ENCODE measurements around the gene CACNG3.
"Not testable (repeated sequence)": the region's sequence is repeated elsewhere in the genome, so short reads cannot be mapped to it uniquely, and the experiment has no call there.

CACNG3 gene

DNA sequence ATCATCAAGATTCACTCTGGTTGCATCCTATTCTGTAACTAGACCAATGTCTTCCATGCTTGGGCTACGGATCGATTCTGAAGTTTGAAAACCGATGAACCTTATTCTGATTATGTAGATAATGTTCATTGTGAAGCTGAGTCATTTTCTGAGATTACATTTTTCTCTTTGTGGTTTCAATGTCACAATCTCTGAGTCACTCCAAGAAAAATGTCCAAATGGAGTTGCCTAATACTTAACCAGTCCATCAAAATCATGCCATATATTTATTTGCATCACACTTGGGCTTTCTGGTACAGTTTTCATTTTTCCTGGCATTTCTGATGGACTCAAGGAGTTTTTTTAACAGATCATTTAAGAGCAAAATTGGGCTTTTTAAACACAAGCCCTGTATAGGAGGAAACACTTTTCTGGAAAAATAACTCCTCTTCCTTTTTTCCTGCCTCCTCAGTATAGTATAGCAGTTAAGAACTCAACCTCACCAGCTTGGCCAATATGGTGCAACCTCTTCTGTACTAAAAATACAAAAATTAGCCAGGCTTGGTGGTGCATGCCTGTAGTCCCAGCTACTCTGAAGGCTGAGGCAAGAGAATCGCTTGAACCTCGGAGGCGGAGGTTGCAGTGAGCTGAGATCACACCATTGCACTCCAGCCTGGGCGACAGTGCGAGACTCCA, 17.5 kb downstream of the CACNG3 start:
- in situ Hi-C loops (cut with MboI; ENCODE audit: low sequenced_read_pairs): loop anchor here (25.0 kb wide), 1 partner anchor 536 kb away; no protein-coding TSS in a partner anchor

DNA sequence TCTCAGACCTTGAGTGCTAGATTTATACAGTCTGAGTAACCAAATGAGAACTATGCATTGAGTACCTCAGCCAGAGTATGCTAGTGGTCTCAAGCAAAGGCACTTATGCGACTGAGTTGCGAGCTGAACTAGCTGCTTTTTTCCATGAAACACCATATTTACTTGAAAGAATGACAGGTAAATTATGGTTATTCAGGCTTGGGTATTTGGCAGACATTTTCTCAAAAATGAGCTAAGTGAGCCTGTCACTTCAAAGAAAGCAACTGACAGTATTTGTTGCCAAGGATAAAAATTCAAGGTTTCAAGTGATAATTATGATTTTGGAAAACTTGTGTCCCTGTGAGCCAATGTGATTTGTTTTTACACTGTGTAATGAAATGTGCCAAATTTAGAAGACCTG, 19.3 kb downstream of the CACNG3 start:
- in situ Hi-C loops (cut with MboI; ENCODE audit: low sequenced_read_pairs): no loop called here

DNA sequence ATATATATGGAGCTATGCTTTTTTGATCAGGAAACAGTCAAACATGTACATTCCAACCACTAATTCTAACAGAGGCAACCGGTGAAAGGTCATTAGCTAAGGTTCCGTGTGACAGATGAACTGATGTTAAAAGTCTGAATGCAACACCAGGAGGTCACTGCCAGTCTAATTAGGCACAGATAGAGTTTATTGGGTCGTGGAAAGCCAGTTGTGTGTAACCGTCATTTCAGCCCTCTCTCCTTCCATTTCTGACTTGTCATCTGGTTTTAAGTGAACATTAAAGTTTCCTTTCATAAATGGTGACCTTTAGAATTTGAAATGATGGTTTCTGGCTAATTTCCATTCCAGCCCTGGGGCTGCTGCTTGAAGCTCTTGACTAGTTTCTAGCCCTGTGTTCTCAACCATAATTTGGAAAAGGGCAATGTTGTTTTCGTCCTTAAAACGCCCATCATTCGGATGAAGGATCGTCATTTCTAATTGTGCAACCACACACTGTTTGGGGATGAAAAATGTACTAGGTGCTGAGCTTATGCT, 23.9 kb downstream of the CACNG3 start:
- in situ Hi-C loops (cut with MboI; ENCODE audit: low sequenced_read_pairs): no loop called here

DNA sequence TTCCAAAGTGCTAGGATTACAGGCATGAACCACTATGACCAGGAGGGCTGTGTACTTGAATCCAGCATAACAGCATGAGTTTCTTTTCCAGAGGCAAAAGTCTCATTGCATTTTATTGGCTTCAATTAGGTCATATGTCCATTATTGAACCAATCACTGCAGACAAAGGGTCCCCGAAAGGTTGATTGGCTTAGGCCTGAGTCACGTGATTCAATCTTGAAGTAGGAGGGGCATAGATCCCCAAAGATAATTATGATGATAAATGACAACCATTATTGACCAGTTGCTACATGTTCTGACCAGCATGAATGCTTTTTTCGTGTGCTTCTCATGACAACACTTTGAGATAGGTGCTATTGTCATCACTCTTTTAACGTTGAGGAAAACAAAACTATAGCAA, 25.3 kb downstream of the CACNG3 start:
- in situ Hi-C loops (cut with MboI; ENCODE audit: low sequenced_read_pairs): no loop called here

DNA sequence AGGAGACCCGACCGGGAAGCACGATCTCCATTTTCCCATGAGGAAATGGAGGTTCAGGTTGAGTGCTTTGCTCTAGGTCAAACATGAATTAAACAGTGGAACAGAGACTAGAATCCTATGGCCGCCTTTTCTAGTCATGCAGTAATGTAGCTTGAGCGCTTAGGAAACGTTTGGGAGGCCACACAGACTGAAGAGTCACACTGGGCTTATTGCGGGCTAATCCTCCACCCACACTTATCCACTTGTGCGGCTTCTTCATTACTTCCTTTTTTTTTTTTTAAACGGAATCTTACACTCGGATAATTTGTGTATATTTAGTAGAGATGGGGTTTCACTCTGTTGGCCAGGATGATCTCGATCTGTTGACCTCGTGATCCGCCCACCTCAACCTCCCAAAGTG, 26.0 kb downstream of the CACNG3 start:
- in situ Hi-C loops (cut with MboI; ENCODE audit: low sequenced_read_pairs): no loop called here

DNA sequence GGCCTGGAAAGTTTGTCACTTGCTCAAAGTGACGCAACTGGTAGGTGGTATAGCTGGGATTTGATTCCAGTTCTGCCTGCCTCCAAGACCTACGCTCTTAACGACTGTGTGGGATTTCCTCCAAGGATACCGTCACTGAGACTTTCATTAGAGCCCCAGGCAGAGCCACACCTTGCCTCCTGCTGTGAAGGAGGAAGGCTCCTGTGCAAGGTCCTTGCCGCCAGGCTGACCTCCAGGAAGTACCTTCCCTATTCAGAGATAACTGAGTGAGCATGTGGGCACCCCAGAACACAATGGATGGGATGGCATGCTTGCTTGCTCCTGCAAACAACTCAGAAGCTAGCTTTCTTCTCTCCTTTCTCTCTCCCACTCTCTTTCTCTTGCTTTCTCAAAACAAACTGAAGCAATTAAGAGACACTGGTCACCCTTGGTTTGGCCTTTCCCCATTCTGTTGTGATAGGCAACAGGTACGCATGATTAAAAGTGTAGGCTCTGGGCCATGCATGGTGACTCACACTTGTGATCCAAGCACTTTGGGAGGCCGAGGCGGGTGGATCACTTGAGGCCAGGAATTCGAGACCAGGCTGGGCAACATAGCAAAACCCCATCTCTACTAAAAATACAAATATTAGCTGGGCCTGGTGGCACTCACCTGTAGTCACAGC, 30.7 kb downstream of the CACNG3 start:
- in situ Hi-C loops (cut with MboI; ENCODE audit: low sequenced_read_pairs): no loop called here

DNA sequence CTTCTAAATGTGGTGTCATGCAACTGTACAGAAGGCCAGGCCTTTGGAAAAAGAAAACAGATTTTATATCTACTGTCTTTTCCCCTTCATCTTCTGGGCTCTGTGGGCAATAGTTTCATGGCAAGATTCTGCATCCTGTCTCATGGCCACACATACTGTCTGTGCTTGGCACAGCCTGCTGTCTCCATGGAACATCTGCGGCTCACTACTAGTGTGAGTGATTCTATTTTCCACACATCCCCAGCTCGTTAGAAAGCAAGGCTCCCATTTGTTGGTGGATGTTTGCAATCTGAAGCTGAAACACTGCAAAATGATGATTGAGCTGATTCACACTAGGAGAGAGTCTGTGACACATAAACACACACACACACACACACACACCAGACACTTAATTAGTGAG, 32.4 kb downstream of the CACNG3 start:
- in situ Hi-C loops (cut with MboI; ENCODE audit: low sequenced_read_pairs): no loop called here

DNA sequence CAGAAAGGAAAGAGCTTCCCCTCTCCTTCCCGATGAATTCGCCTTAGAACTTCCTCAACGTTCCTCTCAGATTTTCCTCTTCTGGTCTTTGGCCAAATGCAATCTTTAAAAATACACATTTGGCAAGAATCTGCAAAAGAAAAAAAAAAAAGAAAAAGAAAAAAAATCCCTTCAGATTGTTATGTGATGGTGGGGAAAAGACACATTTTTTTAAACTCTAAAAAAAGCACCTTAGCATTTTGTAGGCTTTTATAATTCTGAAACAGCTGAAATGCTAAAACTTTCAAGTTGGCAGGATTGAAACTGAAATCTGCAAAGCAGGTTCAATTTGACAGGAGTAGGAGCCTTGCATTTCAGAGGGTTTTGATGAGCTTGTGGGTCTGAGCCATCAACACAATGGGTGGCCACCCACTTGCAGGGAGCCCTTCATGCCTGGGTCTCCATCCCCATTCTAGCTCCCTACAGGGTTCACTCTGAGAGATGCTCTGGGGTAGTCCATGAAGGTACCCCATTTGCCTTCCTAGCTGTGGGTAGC, 33.1 kb downstream of the CACNG3 start:
- in situ Hi-C loops (cut with MboI; ENCODE audit: low sequenced_read_pairs): no loop called here

DNA sequence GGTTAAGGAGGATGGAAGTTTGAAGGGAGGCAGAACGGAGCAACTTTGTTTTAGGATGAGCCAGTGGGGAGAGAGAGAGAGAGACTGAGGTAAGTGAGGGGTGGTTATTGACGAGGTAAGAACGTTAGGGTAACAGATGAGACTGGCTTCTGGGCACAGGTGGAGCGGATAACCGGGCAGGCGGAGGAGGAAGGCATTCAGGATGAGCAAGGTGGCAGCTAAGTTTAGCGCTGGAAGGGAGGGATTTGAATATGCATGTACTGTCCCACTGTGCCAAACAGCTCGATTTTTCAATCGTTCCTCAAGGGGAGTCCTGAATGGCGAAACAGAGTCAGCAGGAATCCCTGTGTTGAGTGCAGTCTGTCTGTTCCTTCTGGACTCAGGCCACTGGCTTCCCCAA, 35.8 kb downstream of the CACNG3 start:
- in situ Hi-C loops (cut with MboI; ENCODE audit: low sequenced_read_pairs): no loop called here

DNA sequence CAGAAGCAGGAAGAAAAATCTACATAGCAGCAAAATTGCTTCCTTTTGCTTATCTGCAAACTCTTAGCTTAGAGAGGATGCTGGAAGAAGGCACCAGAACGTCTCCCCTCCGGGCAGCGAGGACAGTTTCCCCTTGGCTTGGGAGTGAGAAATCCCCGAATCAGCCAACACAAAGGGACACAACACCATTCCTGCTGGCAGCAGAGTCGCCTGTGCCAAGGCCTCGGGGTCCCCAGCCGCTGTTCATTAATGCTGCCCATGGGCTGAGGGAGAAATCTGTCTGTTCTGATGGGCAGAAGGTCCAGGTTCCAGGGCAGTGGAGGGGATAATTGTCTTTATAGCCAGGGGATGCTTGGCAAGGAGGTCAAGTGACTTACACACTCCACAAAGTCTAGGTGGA, 38.0 kb downstream of the CACNG3 start:
- in situ Hi-C loops (cut with MboI; ENCODE audit: low sequenced_read_pairs): no loop called here

DNA sequence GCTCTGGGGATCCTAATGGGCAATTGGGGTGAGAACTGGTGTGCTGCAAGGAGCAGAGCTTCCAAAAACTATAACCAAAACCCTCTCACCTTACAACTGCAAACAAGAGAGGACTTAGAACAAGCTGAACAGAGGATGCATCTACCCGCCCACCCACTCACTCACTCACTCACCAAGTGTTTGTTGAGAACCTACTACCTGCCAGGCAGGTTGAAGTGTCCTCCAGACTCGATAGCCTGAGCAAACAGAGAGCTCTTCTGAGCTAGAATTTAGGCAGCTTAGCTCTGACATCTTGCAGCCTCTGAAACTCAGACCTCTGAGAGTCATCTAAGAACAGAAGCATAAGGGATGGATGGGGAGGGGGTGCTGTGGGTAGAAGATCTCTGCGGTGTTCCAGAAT, 41.2 kb downstream of the CACNG3 start:
- in situ Hi-C loops (cut with MboI; ENCODE audit: low sequenced_read_pairs): no loop called here

DNA sequence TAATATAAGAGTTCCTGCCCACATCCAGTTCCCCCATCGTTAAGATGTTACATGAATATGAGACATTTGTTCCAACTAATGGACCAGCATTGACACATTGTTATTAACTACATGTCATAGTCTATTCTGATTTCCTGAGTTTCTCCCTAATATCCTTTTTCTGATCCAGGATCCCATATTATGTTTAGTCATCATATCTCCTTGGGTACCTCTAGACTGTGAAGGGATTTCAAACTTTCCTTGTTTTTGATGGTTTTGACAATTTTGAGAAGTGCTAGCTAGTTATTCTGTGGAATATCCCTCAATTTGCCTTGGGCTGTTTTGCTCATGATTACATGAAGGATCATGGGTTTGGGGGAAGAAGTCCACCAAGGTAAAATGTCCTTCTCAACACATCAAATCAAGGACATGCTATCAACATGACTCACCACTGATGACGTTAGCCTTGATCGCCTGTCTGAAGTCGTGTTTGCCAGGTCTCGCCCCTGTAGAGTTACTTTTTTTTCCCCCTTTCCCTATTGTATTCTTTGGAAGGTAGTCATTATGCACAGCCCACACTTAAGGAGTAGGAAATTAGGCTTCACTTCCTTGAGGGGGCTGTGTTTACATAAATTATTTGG, 42.5 kb downstream of the CACNG3 start:
- in situ Hi-C loops (cut with MboI; ENCODE audit: low sequenced_read_pairs): no loop called here

DNA sequence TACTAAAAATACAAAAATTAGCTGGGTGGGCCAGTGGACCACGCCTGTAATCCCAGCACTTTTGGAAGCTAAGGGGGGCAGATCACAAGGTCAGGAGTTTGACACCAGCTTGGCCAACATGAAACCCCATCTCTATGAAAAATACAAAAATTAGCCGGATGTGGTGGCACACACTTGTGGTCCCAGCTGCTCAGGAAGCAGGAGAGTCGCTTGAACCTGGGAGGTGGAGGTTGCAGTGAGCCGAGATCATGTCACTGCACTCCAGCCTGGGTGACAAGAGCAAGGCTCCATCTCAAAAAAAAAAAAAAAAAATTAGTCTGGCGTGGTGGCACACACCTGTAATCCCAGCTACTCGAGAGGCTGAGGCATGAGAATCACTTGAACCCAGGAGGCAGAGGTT, 44.6 kb downstream of the CACNG3 start:
- in situ Hi-C loops (cut with MboI; ENCODE audit: low sequenced_read_pairs): not testable (repeated sequence)

DNA sequence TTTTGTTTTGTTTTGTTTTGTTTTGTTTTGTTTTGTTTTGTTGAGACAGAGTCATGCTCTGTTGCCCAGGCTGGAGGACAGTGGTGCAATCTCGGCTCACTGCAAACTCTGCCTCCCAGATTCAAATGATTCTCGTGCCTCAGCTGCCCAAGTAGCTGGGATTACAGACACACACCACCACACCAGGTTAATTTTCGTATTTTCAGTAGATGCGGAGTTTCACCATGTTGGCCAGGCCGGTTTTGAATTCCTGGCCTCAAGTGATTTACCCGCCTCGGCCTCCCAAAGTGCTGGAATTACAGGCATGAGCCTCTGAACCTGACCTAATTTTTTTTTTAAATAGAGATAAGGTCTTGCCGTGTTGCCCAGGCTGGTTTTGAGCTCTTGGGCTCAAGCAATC, 46.5 kb downstream of the CACNG3 start:
- in situ Hi-C loops (cut with MboI; ENCODE audit: low sequenced_read_pairs): no loop called here

DNA sequence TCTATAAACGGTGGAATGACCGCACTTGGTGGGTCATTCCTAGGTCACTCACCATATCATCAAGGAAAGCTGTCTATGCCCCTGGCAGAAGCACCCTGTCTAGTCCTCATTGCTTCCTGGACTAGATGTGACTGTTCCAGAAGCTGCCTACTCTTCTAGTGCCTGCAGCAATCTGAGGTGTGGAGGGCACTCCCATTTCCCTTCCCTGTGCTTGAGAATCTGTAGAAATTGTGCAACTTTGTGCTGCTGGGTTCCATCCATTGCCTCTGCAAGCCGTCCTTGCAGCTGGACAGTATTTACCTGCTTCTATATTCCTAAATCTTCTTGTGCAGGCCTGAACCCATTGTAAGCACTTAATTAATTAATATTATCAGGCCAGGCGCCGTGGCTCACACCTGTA, 52.1 kb downstream of the CACNG3 start:
- in situ Hi-C loops (cut with MboI; ENCODE audit: low sequenced_read_pairs): no loop called here

DNA sequence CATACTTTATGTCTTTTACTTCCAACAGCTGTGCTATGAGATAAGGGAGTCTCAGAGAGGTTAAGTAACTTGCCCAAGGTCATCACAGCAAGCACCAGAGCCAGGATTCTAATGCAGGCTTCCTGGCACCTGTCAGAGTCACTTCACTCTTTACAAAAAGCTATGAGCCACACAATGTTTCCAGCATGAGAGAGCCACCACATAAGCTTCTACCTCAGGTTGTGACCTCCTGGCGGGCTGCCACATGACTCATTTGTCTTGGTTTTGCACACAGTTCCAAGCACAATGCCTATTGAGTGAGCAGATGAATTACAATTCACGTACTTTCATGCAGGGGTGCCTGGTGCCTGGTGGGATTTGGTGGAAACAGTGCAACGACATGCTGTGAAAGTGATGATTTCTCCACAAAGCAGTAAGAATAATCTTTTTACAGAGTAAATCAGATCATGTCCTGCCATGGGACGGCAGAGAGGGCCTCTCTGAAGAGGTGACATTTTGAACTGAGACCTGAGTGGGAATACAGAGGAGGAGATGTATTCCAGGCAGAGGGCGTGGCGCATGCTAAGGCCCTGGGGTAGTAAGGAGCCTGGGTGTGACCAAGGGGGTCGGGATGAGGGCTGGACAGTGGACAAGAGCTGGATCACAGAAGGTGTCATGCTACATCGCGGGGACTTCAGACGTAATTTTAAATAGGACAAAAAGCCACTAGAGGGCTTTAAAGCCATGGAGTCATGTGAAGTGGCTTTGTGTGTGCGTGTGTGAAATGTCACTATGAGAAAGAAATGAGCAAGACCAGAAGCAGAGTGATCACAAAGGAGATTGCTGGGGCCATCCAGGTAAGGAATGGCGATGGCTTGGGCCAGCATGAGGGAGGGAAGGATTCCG, 53.4 kb downstream of the CACNG3 start:
- in situ Hi-C loops (cut with MboI; ENCODE audit: low sequenced_read_pairs): no loop called here

DNA sequence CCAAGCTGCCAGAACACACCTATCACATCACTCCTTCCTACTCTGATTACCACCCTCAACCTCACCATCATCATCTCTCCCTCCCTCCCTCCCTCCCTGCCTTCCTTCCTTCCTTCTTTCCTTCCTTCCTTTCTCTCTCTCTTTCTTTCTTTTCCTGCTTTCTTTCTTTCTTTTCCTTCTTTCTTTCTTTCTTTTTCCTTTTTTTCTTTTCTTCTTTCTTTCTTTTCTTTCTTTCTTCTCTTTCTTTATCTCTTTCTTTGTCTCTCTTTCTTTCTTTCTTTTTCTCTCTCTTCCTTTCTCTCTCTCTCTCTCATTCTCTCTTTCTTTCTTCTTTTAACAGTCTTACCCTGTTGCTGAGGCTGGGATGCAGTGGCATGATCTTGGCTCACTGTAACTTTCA, 59.2 kb downstream of the CACNG3 start:
- in situ Hi-C loops (cut with MboI; ENCODE audit: low sequenced_read_pairs): no loop called here

DNA sequence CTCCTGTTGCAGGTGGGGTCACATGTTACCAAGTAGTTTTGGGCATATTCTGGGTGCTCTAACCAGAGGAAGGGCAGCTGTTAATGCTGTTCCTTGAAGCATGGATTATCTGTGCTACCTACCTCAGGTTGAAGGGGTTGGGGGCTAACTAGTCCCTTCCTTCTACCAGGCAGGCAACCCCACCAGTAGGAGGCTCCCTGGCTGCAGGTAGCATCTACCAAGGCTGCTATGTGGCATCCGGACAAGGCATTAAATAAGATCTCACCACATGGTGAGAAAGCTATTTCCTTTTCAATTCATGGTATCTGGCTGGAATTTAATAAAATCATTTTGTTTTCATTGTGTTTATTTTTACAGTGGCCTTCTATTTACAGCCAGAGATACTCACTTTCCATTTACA, 62.5 kb downstream of the CACNG3 start:
- in situ Hi-C loops (cut with MboI; ENCODE audit: low sequenced_read_pairs): no loop called here

DNA sequence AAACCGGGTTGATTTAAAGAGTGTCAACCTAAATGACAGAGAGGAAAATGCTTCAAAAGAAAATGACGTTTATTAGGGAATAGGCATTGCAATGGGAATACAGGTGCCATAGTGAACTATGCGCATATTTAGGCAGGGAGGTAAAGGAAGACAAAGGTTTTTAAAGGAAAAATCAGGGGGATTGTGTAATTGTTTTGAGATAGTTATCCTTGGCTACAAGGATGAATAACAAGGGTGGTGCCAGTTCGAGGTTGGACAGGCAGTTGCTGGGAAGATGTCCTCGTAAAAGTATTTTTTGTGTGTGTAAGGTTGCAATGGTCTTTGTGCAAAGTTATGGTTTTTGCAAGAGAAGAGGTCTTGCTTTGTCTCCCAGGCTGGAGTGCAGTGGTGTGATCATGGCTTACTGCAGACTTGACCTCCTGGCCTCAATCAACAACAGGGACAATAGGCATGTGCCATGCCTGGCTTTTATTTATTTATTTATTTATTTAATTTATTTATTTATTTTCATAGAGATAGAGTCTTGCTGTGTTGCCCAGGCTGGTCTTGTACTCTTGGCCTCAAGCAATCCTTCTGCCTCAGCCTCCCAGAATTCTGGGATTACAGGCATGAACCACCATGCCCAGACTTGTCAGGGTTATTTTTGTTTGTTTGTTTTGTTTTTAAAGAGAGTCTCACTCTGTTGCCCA, 63.1 kb downstream of the CACNG3 start:
- in situ Hi-C loops (cut with MboI; ENCODE audit: low sequenced_read_pairs): no loop called here

DNA sequence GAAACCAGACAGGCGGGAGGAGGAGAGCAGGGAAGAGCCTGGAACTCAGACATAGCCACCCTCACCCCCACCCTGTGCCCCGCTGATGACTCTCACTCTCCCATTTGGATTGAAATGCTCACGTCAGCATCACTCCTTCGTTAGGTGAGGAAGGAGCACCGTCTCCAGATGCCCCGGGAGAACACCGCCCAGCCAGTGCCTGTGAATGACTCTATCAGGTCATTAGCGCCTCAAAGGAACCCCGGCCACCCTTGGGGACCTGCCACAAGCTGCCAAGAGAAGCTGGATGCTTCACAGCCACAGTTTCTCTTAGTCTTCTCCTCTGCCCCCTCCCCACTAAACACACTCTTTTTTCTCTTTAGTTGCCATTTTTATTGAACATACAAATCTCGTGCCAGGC, 66.0 kb downstream of the CACNG3 start:
- in situ Hi-C loops (cut with MboI; ENCODE audit: low sequenced_read_pairs): no loop called here
